BE2C (cell line): ENCODE data around the gene C9orf85.
"Not testable (repeated sequence)": the region's sequence is repeated elsewhere in the genome, so short reads cannot be mapped to it uniquely, and the experiment has no call there.

Experiments used
- DNase-seq: peaks from one replicate; pipeline ENCODE4 v3.0.0-alpha.2; 2020
- H3K27me3 ChIP-seq: fragments of 250-450 bp; sonication (Bioruptor Pico); 2 replicates; pipeline ENCODE4 v1.5.1; 2020; ENCODE audit warnings: mild to moderate bottlenecking
- H3K36me3 ChIP-seq: fragments of 250-450 bp; sonication (Bioruptor Pico); 2 replicates; pipeline ENCODE4 v1.5.1; 2020; ENCODE audit warnings: mild to moderate bottlenecking
- H3K4me1 ChIP-seq: fragments of 250-450 bp; sonication (Bioruptor Pico); 2 replicates; pipeline ENCODE4 v1.5.1; 2020
- H3K4me3 ChIP-seq: 2 replicates; pipeline ENCODE4 v1.5.1; 2011; ENCODE audit warnings: low read depth, low read length
- H3K9me3 ChIP-seq: fragments of 250-450 bp; sonication (Bioruptor Pico); 2 replicates; pipeline ENCODE4 v1.5.1; 2020
- CTCF ChIP-seq: IDR thresholded peaks from 2 replicates; pipeline ENCODE4 v1.5.1; 2012; ENCODE audit warnings: mild to moderate bottlenecking, low read depth, low read length

Gene C9orf85

DNA sequence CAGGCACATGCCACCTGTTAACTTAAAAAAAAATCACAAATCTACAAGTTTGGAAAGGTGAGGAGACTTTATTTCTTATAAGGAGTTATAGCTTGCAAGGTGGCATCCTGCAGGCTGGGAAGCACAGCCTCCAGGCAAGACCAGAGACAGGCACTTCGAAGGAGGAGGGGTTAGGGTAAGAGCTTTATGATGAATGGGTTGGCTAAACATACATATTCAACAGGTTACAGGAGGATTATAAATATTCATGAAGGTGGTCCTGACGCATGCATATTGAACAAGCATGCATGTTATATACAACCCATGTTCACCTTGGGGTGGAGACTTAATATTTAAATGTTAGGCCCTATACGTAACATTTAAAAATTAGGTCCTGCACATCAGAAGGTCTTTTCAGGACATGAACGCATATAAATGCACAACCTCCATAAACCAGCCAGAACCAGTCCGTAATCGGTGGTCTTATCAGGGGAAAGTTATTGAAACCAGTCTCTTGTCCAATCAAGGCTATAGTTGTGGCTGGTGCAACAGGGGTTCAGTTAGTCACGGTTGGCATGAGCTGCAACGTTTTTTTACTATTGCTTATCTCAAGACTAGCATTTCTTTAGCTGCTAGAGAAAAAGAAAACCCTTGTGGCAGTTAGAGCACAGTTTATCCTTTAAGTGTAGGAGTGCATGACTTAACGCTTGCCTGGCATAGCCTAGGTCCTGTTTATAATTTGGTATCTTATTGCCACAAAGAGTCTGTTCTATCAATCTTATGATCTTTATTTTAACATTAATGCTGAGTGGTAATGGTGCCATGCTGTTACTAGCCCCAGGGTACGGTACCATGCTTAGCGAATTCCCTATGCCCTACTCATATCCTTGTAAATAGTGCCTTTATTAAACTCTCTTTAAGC is 76.3 kb downstream of the C9orf85 start:
- Histone ChIP-seq H3K27me3 (no peaks in the 10 kb centered on the region), H3K4me3 (peak overlapping the region; percentile 43), H3K4me1 (peaks cover 12% of the 10 kb centered on the region), H3K36me3 (no peaks in the 10 kb centered on the region), H3K9me3 (no peaks in the 10 kb centered on the region)
- peak; percentile 60 for DNase-seq
- TF ChIP-seq CTCF = no peak

GRCh38 chr9:71990466-71990865 is 79.0 kb downstream of the C9orf85 start:
- H3K36me3 ChIP-seq = no peaks in the 10 kb centered on the region
- H3K9me3 ChIP-seq = no peaks in the 10 kb centered on the region
- no peak overlapping the region for H3K4me3 ChIP-seq
- TF ChIP-seq CTCF = no peak
- DNase-seq = peak; percentile 38
- H3K4me1 ChIP-seq = peaks cover 12% of the 10 kb centered on the region
- H3K27me3 ChIP-seq = no peaks in the 10 kb centered on the region

DNA sequence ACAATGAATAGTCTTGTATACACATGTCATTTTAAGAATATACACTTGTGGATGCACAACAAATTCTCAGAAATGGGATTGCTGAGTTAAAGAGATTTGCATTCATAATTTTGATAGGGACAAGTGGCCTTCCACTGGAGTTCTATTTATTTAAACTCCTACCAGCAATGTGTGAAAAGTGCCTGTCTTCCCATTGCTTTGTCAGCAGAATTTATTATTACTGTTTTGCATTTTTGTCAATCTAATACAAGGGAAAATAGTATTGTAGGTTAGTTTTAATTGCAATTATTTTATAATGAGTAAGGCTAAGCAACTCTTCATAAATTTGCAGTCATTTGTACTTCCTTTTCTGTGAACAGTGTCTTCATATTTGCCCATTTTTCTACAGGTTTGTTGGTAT is 94.0 kb downstream of the C9orf85 start:
- no peak for TF ChIP-seq CTCF
- H3K9me3 ChIP-seq = no peaks in the 10 kb centered on the region

DNA sequence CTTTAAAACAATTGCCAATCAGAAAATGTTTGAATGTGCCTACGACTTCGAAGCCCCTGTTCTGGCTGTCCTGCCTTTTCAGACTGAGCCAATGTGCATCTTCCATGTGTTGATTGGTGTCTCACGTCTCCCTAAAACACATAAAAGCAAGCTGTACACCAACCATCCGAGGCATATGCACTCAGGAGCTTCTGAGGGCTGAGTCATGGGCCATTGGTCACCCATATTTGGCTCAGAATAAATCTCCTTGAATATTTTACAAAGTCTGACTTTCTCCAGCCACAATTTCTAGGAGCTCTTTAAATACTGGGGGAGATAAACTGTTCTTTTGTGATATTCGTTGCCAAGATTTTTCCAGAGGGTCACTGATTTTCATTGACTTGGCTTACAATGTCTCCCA is 95.1 kb downstream of the C9orf85 start:
- Histone ChIP-seq H3K27me3 (no peaks in the 10 kb centered on the region), H3K4me3 (no peak overlapping the region), H3K9me3 (no peaks in the 10 kb centered on the region), H3K36me3 (no peaks in the 10 kb centered on the region), H3K4me1 (no peaks in the 10 kb centered on the region)
- no peak for DNase-seq
- TF ChIP-seq CTCF = no peak

More for the DNA sequence above, 94.0 kb downstream of the C9orf85 start:
- H3K4me3 ChIP-seq = no peak overlapping the region
- H3K27me3 ChIP-seq = no peaks in the 10 kb centered on the region
- no peak for DNase-seq
- H3K4me1 ChIP-seq = no peaks in the 10 kb centered on the region
- H3K36me3 ChIP-seq = no peaks in the 10 kb centered on the region

GRCh38 chr9:72007726-72008125 is 96.3 kb downstream of the C9orf85 start:
- DNase-seq, H3K4me3 ChIP-seq, H3K27me3 ChIP-seq, H3K9me3 ChIP-seq, H3K36me3 ChIP-seq, H3K4me1 ChIP-seq: not testable (repeated sequence)

DNA sequence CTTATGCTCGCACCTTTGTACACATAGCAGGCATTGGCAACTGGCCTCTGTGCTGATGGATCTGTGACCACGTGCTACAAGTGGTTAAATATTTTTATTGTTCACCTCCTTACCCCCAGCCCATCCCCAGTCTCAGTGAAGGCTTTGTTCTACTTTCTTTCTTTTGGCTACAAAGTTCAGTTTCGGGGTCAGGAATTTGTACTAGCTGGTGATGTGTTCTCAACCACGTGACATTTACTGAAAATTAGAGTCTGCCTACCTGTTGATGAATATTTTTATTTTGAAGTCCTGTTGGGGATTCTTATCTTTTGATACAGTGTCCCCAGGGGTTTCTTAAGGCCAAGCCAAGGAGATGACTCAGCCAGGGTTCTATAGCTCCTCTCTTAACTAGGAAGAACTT is 101.2 kb downstream of the C9orf85 start:
- no peak for TF ChIP-seq CTCF

More for the DNA sequence above, 101.2 kb downstream of the C9orf85 start:
- no peak for DNase-seq
- H3K27me3 ChIP-seq = no peaks in the 10 kb centered on the region
- H3K36me3 ChIP-seq = no peaks in the 10 kb centered on the region
- H3K4me1 ChIP-seq = no peaks in the 10 kb centered on the region
- no peaks in the 10 kb centered on the region for H3K9me3 ChIP-seq
- no peak overlapping the region for H3K4me3 ChIP-seq
